Mesodermal cell (in vitro differentiated cells): ENCODE data around the gene CHGA.

ENCODE experiments used
- H3K27ac ChIP-seq: 2 replicates; pipeline ENCODE4 v1.7.0; 2013; ENCODE audit warnings: mild to moderate bottlenecking, low read depth, low read length, moderate library complexity; ENCODE audit not compliant: severe bottlenecking
- H3K36me3 ChIP-seq: 2 replicates; pipeline ENCODE4 v1.7.1; 2013; ENCODE audit warnings: mild to moderate bottlenecking, low read length, moderate library complexity; ENCODE audit not compliant: control insufficient read depth, insufficient read depth
- H3K4me1 ChIP-seq: one replicate; pipeline ENCODE4 v1.7.1; 2013; ENCODE audit warnings: mild to moderate bottlenecking, low read length; ENCODE audit not compliant: insufficient read depth, control insufficient read depth, poor library complexity, severe bottlenecking
- H3K4me3 ChIP-seq: 2 replicates; pipeline ENCODE4 v1.7.0; 2013; ENCODE audit warnings: low read length, control low read depth, mild to moderate bottlenecking; ENCODE audit not compliant: insufficient read depth, poor library complexity, severe bottlenecking; ENCODE audit errors: extremely low read depth
- H3K9me3 ChIP-seq: 2 replicates; pipeline ENCODE4 v1.7.1; 2013; ENCODE audit warnings: mild to moderate bottlenecking, low read length, moderate library complexity; ENCODE audit not compliant: control insufficient read depth
- WGBS, 2 experiments: methylation state at CpG; one replicate each; pipeline ENCODE4 v1.1.5; 2013; ENCODE audit warnings: missing lambda C conversion rate in 2 of 2; ENCODE audit not compliant: insufficient coverage in 2 of 2; 5-methylcytosine and 5-hydroxymethylcytosine counted together

CHGA gene

GRCh38 chr14:92888896-92889295 lies 34.1 kb upstream of the CHGA start:
- no peaks in the 10 kb centered on the region for H3K4me1 ChIP-seq
- no peak overlapping the region for H3K4me3 ChIP-seq
- H3K27ac ChIP-seq: no peak overlapping the region
- no peaks in the 10 kb centered on the region for H3K36me3 ChIP-seq
- H3K9me3 ChIP-seq: peaks cover 13% of the 10 kb centered on the region

- Histone ChIP-seq H3K36me3 (no peaks in the 10 kb centered on the region), H3K4me3 (no peak overlapping the region), H3K27ac (no peak overlapping the region), H3K9me3 (peaks cover 13% of the 10 kb centered on the region), H3K4me1 (no peaks in the 10 kb centered on the region)
- WGBS, 2 experiments: 76 to 93% methylated on average over 2 to 5 of the region's 7 CpGs
Measured at GRCh38 chr14:92890830-92891588, 31.9 kb upstream of the CHGA start.

GRCh38 chr14:92892589-92892988 lies 30.4 kb upstream of the CHGA start:
- Histone ChIP-seq H3K27ac (no peak overlapping the region), H3K4me3 (no peak overlapping the region), H3K9me3 (peaks cover 13% of the 10 kb centered on the region), H3K4me1 (no peaks in the 10 kb centered on the region), H3K36me3 (no peaks in the 10 kb centered on the region)

- Histone ChIP-seq H3K9me3 (peaks cover 13% of the 10 kb centered on the region), H3K36me3 (no peaks in the 10 kb centered on the region), H3K4me3 (no peak overlapping the region), H3K27ac (no peak overlapping the region), H3K4me1 (no peaks in the 10 kb centered on the region)
- 90 to 100% methylated on average over 1 to 2 of the region's 4 CpGs for WGBS, 2 experiments
Measured at GRCh38 chr14:92895352-92895878, 27.5 kb upstream of the CHGA start.

GRCh38 chr14:92897922-92898565 lies 24.9 kb upstream of the CHGA start:
- H3K4me1 ChIP-seq: no peaks in the 10 kb centered on the region
- no peaks in the 10 kb centered on the region for H3K36me3 ChIP-seq
- peaks cover 8% of the 10 kb centered on the region for H3K9me3 ChIP-seq
- 74 to 77% methylated on average over 4 of the region's 5 CpGs for WGBS, 2 experiments
- no peak overlapping the region for H3K4me3 ChIP-seq
- no peak overlapping the region for H3K27ac ChIP-seq

- H3K4me3 ChIP-seq: no peak overlapping the region
- WGBS, 2 experiments: 34 to 41% methylated on average over 3 to 6 of the region's 9 CpGs
- H3K4me1 ChIP-seq: no peaks in the 10 kb centered on the region
- peaks cover 3% of the 10 kb centered on the region for H3K9me3 ChIP-seq
- H3K36me3 ChIP-seq: no peaks in the 10 kb centered on the region
- H3K27ac ChIP-seq: no peak overlapping the region
Measured at GRCh38 chr14:92898566-92899131, 24.3 kb upstream of the CHGA start.

- Histone ChIP-seq H3K4me1 (no peaks in the 10 kb centered on the region), H3K9me3 (no peaks in the 10 kb centered on the region), H3K27ac (no peak overlapping the region), H3K36me3 (no peaks in the 10 kb centered on the region), H3K4me3 (no peak overlapping the region)
- 30 to 44% methylated on average over 2 of the region's 2 CpGs for WGBS, 2 experiments
Measured at GRCh38 chr14:92900660-92901059, 22.3 kb upstream of the CHGA start.

- no peaks in the 10 kb centered on the region for H3K4me1 ChIP-seq
- no peaks in the 10 kb centered on the region for H3K9me3 ChIP-seq
- H3K4me3 ChIP-seq: no peak overlapping the region
- 78 to 92% methylated on average over 4 to 5 of the region's 6 CpGs for WGBS, 2 experiments
- no peak overlapping the region for H3K27ac ChIP-seq
- H3K36me3 ChIP-seq: no peaks in the 10 kb centered on the region
Measured at GRCh38 chr14:92902191-92902590, 20.8 kb upstream of the CHGA start.

- WGBS, 2 experiments: 28 to 36% methylated on average over 15 to 16 of the region's 17 CpGs
- Histone ChIP-seq H3K27ac (no peak overlapping the region), H3K9me3 (no peaks in the 10 kb centered on the region), H3K4me1 (no peaks in the 10 kb centered on the region), H3K4me3 (no peak overlapping the region), H3K36me3 (no peaks in the 10 kb centered on the region)
Measured at GRCh38 chr14:92902726-92903125, 20.2 kb upstream of the CHGA start.

GRCh38 chr14:92903359-92903758 lies 19.6 kb upstream of the CHGA start:
- no peaks in the 10 kb centered on the region for H3K4me1 ChIP-seq
- WGBS, 2 experiments: 74 to 94% methylated on average over 6 of the region's 6 CpGs
- no peaks in the 10 kb centered on the region for H3K9me3 ChIP-seq
- H3K27ac ChIP-seq: no peak overlapping the region
- no peak overlapping the region for H3K4me3 ChIP-seq
- H3K36me3 ChIP-seq: no peaks in the 10 kb centered on the region

- H3K9me3 ChIP-seq: no peaks in the 10 kb centered on the region
- no peaks in the 10 kb centered on the region for H3K4me1 ChIP-seq
Measured at GRCh38 chr14:92905667-92906066, 17.3 kb upstream of the CHGA start.

More at GRCh38 chr14:92905667-92906066, 17.3 kb upstream of the CHGA start:
- Histone ChIP-seq H3K27ac (no peak overlapping the region), H3K4me3 (no peak overlapping the region), H3K36me3 (no peaks in the 10 kb centered on the region)
- WGBS, 2 experiments: 91% methylated on average over 5 to 8 of the region's 8 CpGs
